Endothelial cell of umbilical vein (primary cell): ENCODE measurements around the gene AMFR. TPM values are rescaled to one million over a fixed set of nuclear protein-coding genes. Genes with fewer than 3 reads are reported as not detected.

Experiments used
- BruUV-seq: library from RNA; stranded (reverse); fragments of 400-500 nt; replicated peaks from 2 replicates; lab custom pipeline; 2021; lab: Mats Ljungman, UMichigan
- CTCF ChIA-PET: fragments of 300-600, 350-600 bp; sonication (Branson Sonifier 250); formaldehyde crosslinking; loops from one replicate; lab custom pipeline; 2021; ENCODE audit warnings: antibody characterized with exemption, inconsistent platforms; lab: Charles Lee
- POLR2A ChIA-PET: fragments of 300-600, 350-600 bp; sonication (Branson Sonifier 250); formaldehyde crosslinking; loops from one replicate; lab custom pipeline; 2021; ENCODE audit warnings: antibody characterized with exemption, inconsistent platforms; lab: Charles Lee
- DNase-seq: peaks from one replicate; pipeline ENCODE4 v3.0.0-alpha.2; 2011; ENCODE audit warnings: low read depth, low spot score
- FAIRE-seq: peaks from 2 replicates; lab custom pipeline; 2011; peaks lifted over from hg19 to GRCh38; lab: Jason Lieb, UNC
- H2AFZ ChIP-seq: 2 replicates; pipeline ENCODE4 v1.6.0; 2012; ENCODE audit warnings: low read depth, low read length, control low read depth, inconsistent platforms
- H3K27ac ChIP-seq: 2 replicates; pipeline ENCODE4 v1.5.1; 2011; ENCODE audit warnings: low read depth, mild to moderate bottlenecking, control low read depth, low read length, moderate library complexity; ENCODE audit not compliant: insufficient read depth
- H3K27me3 ChIP-seq, 2 experiments: 2 replicates each; pipeline versions ENCODE4 v1.6.0 to v1.6.1; 2011; ENCODE audit warnings: low read length in 2 of 2, mixed read lengths in 1 of 2; ENCODE audit not compliant: control insufficient read depth in 2 of 2, insufficient read depth in 2 of 2
- H3K36me3 ChIP-seq, 2 experiments: 2 replicates in 1 of 2; 3 replicates in 1 of 2; pipeline ENCODE4 v1.5.1; 2011; ENCODE audit warnings: low read length in 2 of 2, mild to moderate bottlenecking in 1 of 2, moderate library complexity in 1 of 2; ENCODE audit not compliant: control insufficient read depth in 2 of 2, insufficient read depth in 2 of 2; ENCODE audit errors: extremely low read depth in 1 of 2
- H3K4me1 ChIP-seq: 3 replicates; pipeline ENCODE4 v1.5.1; 2011; ENCODE audit warnings: mild to moderate bottlenecking, low read length; ENCODE audit not compliant: control insufficient read depth, insufficient read depth; ENCODE audit errors: extremely low read depth
- H3K4me2 ChIP-seq: 2 replicates; pipeline ENCODE4 v1.6.1; 2011; ENCODE audit warnings: low read length, control low read depth, mixed read lengths; ENCODE audit not compliant: insufficient read depth
- H3K4me3 ChIP-seq, 3 experiments: fragments of 200-600 bp in 1 of 3; sonication (generic), shearing (Covaris generic) in 1 of 3; replicated peaks in 1 of 3; 2 replicates each; pipeline ENCODE4 v1.5.1; 2011 to 2016; ENCODE audit warnings: control low read depth in 3 of 3, low read length in 3 of 3, mild to moderate bottlenecking in 2 of 3, inconsistent platforms in 1 of 3, low read depth in 1 of 3, moderate library complexity in 1 of 3; ENCODE audit not compliant: insufficient read depth in 1 of 3
- H3K79me2 ChIP-seq: 2 replicates; pipeline ENCODE4 v1.6.0; 2012; ENCODE audit warnings: low read length, inconsistent platforms; ENCODE audit not compliant: control insufficient read depth, insufficient read depth
- H3K9ac ChIP-seq: replicated peaks from 2 replicates; pipeline ENCODE3; 2011; ENCODE audit warnings: low read length, control low read depth; ENCODE audit not compliant: insufficient read depth; ENCODE audit errors: extremely low read depth
- H3K9me1 ChIP-seq: replicated peaks from 3 replicates; pipeline ENCODE4 v1.6.0; 2011; ENCODE audit warnings: mild to moderate bottlenecking, low read length; ENCODE audit not compliant: control insufficient read depth, insufficient read depth; ENCODE audit errors: extremely low read depth
- H3K9me3 ChIP-seq: replicated peaks from 2 replicates; pipeline ENCODE4 v1.5.1; 2012; ENCODE audit warnings: low read length, inconsistent platforms; ENCODE audit not compliant: control insufficient read depth, insufficient read depth
- H4K20me1 ChIP-seq: replicated peaks from 2 replicates; pipeline ENCODE3; 2011; ENCODE audit warnings: mild to moderate bottlenecking, low read length; ENCODE audit not compliant: control insufficient read depth, insufficient read depth; ENCODE audit errors: extremely low read depth
- CTCF ChIP-seq, 2 donors: IDR thresholded peaks; 1 replicate in 1 of 2; 2 replicates in 1 of 2; pipeline ENCODE4 v1.5.1; 2011; ENCODE audit warnings: low read length in 2 of 2, mild to moderate bottlenecking in 2 of 2, moderate library complexity in 2 of 2, control low read depth in 1 of 2, inconsistent platforms in 1 of 2, low read depth in 1 of 2; ENCODE audit not compliant: insufficient read depth in 1 of 2; ENCODE audit errors: extremely low read depth in 1 of 2
- EZH2 ChIP-seq: IDR thresholded peaks from 2 replicates; pipeline ENCODE4 v1.6.1; 2012; ENCODE audit warnings: borderline replicate concordance, low read depth, mild to moderate bottlenecking, moderate library complexity, low read length, inconsistent platforms; ENCODE audit not compliant: severe bottlenecking
- POLR2AphosphoS5 ChIP-seq: IDR thresholded peaks from 2 replicates; pipeline ENCODE4 v1.6.1; 2012; ENCODE audit warnings: low read depth, mild to moderate bottlenecking, control low read depth, low read length, moderate library complexity; ENCODE audit not compliant: insufficient read depth
- dilution Hi-C: fragments of 300-500 bp; cut with MboI; formaldehyde crosslinking; loops from one replicate; pipeline ENCODE4 v1.15.0; 2019; ENCODE audit warnings: low sequenced_read_pairs; ENCODE audit not compliant: extremely low pct_ligation_motif_present
- intact Hi-C: fragments of 100-400 bp; cut with micrococcal nuclease; formaldehyde crosslinking; loops from one replicate; pipeline ENCODE4 v1.10.0; 2022
- polyA plus RNA-seq, 4 experiments: library from polyadenylated mRNA; depleted of rRNA in 3 of 4; stranded (reverse) in 3 of 4; unstranded in 1 of 4; fragments of >200 nt; gene quantifications; 2 replicates each; pipeline versions ENCODE4 v1.2.1 to v1.2.3, GENCODE V29; 2011 to 2012; ENCODE audit warnings: missing spikeins in 1 of 4
- total RNA-seq: library from RNA; stranded (reverse); gene quantifications from 2 replicates; pipeline ENCODE4 v1.2.3, GENCODE V29; 2021
- TF ChIP-seq, protein P1 (sequence below): IDR thresholded peaks from 2 replicates; pipeline ENCODE4 v1.6.1; 2011; ENCODE audit not compliant: insufficient read depth, insufficient read length

AMFR gene
- total and polyA plus RNA-seq, 2 donors (not counting 3 experiments of a cell fraction or from before 2014, with no cell fraction given), result 66.5 to 71.7 TPM

- Histone ChIP-seq H3K27me3 (no peaks in the 10 kb centered on the region), H3K27ac (no peak overlapping the region), H3K9me1 (no peaks in the 10 kb centered on the region), H3K9ac (no peak overlapping the region), H3K79me2 (no peaks in the 10 kb centered on the region), H3K4me3 (no peak overlapping the region), H3K4me1 (no peaks in the 10 kb centered on the region), H3K36me3 (no peaks in the 10 kb centered on the region), H4K20me1 (no peaks in the 10 kb centered on the region), H2AFZ (no peak overlapping the region), H3K4me2 (no peak overlapping the region), H3K9me3 (no peaks in the 10 kb centered on the region)
- ChIA-PET POLR2A (no interaction called here), CTCF (interaction anchor here (1.6 kb wide), 1 partner anchor 29 kb away, joined by 7 read pairs; no protein-coding TSS in a partner anchor)
- TF ChIP-seq CTCF (IDR thresholded peaks at IDR 0.05; ENCODE audit: extremely low read depth in 1 of 2, insufficient read depth in 1 of 2, low read depth in 1 of 2, low read length in 2 of 2), result no peak
- no peak for TF ChIP-seq POLR2AphosphoS5
- no peak for TF ChIP-seq EZH2
- TF ChIP-seq, protein P1, sequence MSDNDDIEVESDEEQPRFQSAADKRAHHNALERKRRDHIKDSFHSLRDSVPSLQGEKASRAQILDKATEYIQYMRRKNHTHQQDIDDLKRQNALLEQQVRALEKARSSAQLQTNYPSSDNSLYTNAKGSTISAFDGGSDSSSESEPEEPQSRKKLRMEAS, result no peak
- BruUV-seq, result no TSS peak
- dilution Hi-C loops (no loop called here), intact Hi-C loops (no loop called here)
- DNase-seq, result no peak
- no peak for FAIRE-seq
Measured at GRCh38 chr16:56327071-56327928, 98.0 kb downstream of the AMFR start.
